ENCODE data around the gene HTR1E.
"Not testable (repeated sequence)": the region's sequence is repeated elsewhere in the genome, so short reads cannot be mapped to it uniquely, and the experiment has no call there.

DNA sequence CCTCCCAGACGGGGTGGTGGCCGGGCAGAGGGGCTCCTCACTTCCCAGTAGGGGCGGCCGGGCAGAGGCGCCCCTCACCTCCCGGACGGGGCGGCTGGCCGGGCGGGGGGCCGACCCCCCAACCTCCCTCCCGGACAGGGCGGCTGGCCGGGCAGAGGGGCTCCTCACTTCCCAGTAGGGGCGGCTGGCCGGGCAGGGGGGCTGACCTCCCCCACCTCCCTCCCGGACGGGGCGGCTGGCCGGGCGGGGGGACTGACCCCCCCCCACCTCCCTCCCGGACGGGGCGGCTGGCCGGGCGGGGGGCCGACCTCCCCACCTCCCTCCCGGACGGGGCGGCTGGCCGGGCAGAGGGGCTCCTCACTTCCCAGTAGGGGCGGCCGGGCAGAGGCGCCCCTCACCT lies 72.3 kb downstream of the HTR1E start:
- TF ChIP-seq, protein P1, sequence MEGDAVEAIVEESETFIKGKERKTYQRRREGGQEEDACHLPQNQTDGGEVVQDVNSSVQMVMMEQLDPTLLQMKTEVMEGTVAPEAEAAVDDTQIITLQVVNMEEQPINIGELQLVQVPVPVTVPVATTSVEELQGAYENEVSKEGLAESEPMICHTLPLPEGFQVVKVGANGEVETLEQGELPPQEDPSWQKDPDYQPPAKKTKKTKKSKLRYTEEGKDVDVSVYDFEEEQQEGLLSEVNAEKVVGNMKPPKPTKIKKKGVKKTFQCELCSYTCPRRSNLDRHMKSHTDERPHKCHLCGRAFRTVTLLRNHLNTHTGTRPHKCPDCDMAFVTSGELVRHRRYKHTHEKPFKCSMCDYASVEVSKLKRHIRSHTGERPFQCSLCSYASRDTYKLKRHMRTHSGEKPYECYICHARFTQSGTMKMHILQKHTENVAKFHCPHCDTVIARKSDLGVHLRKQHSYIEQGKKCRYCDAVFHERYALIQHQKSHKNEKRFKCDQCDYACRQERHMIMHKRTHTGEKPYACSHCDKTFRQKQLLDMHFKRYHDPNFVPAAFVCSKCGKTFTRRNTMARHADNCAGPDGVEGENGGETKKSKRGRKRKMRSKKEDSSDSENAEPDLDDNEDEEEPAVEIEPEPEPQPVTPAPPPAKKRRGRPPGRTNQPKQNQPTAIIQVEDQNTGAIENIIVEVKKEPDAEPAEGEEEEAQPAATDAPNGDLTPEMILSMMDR (IDR thresholded peaks at IDR 0.05) = not testable (repeated sequence)
- TF ChIP-seq POLR2A (IDR thresholded peaks at IDR 0.05) = not testable (repeated sequence)

Data from right lobe of liver (tissue), 4 donors.